K562 (cell line): ENCODE data around the gene GHSR. TPM values are rescaled to one million over a fixed set of nuclear protein-coding genes. Genes with fewer than 3 reads are reported as not detected.

ENCODE experiments used
- FOSL1 ChIP-seq: fragments of 200-800 bp; sonication (Bioruptor generic); conservative IDR thresholded peaks from 2 replicates; pipeline ENCODE4 v1.6.1; 2016; ENCODE audit warnings: missing genetic modification characterization, missing compliant biosample characterization
- JUN ChIP-seq, 2 experiments: sonication (generic) in 1 of 2; formaldehyde crosslinking in 1 of 2; IDR thresholded peaks; 2 replicates each; pipeline versions ENCODE4 v1.6.1 to v1.8.0; 2012 to 2022; ENCODE audit warnings: borderline replicate concordance in 2 of 2, mild to moderate bottlenecking in 2 of 2, improper control_type of control experiment in 1 of 2, low read depth in 1 of 2, low read length in 1 of 2, missing genetic modification reagents in 1 of 2
- JUND ChIP-seq, 2 experiments: IDR thresholded peaks; 2 replicates in 1 of 2; 3 replicates in 1 of 2; pipeline ENCODE4 v1.6.1; 2011; ENCODE audit warnings: borderline replicate concordance in 2 of 2, low read depth in 2 of 2, low read length in 2 of 2, improper control_type of control experiment in 1 of 2, missing biosample characterization in 1 of 2, missing genetic modification characterization in 1 of 2, missing genetic modification reagents in 1 of 2
- KDM1A ChIP-seq, 2 experiments: fragments of 450-650 bp; IDR thresholded peaks; 2 replicates each; pipeline ENCODE4 v1.6.1; 2016; ENCODE audit warnings: mild to moderate bottlenecking in 2 of 2
- POLR2G ChIP-seq: fragments of 200-400 bp; formaldehyde crosslinking; IDR thresholded peaks from 2 replicates; pipeline ENCODE4 v1.6.1; 2017; ENCODE audit warnings: low read depth, mild to moderate bottlenecking, antibody characterized with exemption, low read length, moderate library complexity
- polyA plus RNA-seq, 8 experiments: library from polyadenylated mRNA; depleted of rRNA in 4 of 8; stranded (reverse) in 5 of 8; unstranded in 3 of 8; fragments of >200 nt; fragmentation: Nextera tagmentation in 2 of 8; fragmentation: Illumina TruSeq in 1 of 8; extraction: Ambion mirVana in 2 of 8; extraction: Trizol in 1 of 8; gene quantifications; 2 replicates each; pipeline versions ENCODE4 v1.2.1 to v1.2.3, GENCODE V29; 2011 to 2014; ENCODE audit warnings: inconsistent platforms in 1 of 8, missing spikeins in 1 of 8
- total RNA-seq, 7 experiments: library from RNA; depleted of rRNA in 6 of 7; stranded (reverse); fragments of >200 nt in 6 of 7; fragmentation: Illumina TruSeq in 2 of 7; extraction: Trizol in 2 of 7; gene quantifications; 2 replicates each; pipeline versions ENCODE4 v1.2.1 to v1.2.3, GENCODE V29; 2011 to 2021; ENCODE audit warnings: low replicate concordance in 1 of 7
- TF ChIP-seq, protein P1 (sequence below): fragments of 450-650 bp; IDR thresholded peaks from 2 replicates; pipeline ENCODE4 v1.6.1; 2016; ENCODE audit warnings: mild to moderate bottlenecking
- TF ChIP-seq, protein P2 (sequence below), 2 experiments: fragments of 200-800 bp in 1 of 2; sonication (Bioruptor generic) in 1 of 2; sonication (generic) in 1 of 2; formaldehyde crosslinking in 1 of 2; IDR thresholded peaks in 1 of 2; conservative IDR thresholded peaks in 1 of 2; 2 replicates each; pipeline versions ENCODE4 v1.5.0 to v1.6.1; 2016 to 2020; ENCODE audit warnings: missing compliant biosample characterization in 1 of 2, missing genetic modification characterization in 1 of 2, missing genetic modification reagents in 1 of 2

Gene GHSR
- total and polyA plus RNA-seq, 9 of the 15 experiments (the other 6 are each of a cell fraction or from before 2014, with no cell fraction given): not detected

DNA sequence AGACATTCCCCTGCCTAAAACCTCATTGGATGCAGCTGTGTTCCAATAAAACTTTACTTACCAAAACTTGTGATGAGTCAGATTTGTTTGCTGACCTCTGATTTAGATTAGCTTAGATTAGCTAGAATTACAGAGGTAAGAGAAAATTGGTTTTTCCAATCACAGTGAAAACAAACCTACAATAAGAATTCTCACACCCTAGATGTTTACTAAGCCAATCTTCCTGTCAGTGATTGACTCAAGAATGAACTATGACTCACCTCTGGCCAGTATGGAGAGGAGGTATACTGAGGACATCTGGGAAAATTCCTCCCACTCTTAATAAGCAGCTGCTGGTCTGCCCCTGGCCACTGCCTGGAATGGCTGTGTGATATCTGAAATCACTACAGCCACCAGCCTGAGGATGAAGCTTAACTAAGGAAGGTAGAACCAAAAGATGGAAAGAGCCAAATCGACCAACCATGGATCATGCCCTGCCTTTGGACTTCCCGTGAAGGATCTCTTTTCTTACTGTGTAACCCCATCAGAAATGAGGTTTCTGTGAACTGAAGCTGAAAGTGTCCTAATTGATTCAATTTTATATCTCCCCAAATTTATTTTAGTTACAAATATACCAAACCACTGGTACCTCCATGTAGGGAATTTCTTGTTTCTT lies 19.0 kb upstream of the GHSR start (continued):
- TF ChIP-seq, protein P1, sequence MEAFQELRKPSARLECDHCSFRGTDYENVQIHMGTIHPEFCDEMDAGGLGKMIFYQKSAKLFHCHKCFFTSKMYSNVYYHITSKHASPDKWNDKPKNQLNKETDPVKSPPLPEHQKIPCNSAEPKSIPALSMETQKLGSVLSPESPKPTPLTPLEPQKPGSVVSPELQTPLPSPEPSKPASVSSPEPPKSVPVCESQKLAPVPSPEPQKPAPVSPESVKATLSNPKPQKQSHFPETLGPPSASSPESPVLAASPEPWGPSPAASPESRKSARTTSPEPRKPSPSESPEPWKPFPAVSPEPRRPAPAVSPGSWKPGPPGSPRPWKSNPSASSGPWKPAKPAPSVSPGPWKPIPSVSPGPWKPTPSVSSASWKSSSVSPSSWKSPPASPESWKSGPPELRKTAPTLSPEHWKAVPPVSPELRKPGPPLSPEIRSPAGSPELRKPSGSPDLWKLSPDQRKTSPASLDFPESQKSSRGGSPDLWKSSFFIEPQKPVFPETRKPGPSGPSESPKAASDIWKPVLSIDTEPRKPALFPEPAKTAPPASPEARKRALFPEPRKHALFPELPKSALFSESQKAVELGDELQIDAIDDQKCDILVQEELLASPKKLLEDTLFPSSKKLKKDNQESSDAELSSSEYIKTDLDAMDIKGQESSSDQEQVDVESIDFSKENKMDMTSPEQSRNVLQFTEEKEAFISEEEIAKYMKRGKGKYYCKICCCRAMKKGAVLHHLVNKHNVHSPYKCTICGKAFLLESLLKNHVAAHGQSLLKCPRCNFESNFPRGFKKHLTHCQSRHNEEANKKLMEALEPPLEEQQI: no peak
- TF ChIP-seq KDM1A (IDR thresholded peaks at IDR 0.05): peak; percentile 65 to 82
- peak; percentile 46 for TF ChIP-seq FOSL1 (tag)
- TF ChIP-seq, protein P2, sequence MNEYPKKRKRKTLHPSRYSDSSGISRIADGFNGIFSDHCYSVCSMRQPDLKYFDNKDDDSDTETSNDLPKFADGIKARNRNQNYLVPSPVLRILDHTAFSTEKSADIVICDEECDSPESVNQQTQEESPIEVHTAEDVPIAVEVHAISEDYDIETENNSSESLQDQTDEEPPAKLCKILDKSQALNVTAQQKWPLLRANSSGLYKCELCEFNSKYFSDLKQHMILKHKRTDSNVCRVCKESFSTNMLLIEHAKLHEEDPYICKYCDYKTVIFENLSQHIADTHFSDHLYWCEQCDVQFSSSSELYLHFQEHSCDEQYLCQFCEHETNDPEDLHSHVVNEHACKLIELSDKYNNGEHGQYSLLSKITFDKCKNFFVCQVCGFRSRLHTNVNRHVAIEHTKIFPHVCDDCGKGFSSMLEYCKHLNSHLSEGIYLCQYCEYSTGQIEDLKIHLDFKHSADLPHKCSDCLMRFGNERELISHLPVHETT (CRISPR knock-in tag; conservative IDR thresholded peaks at IDR 0.05 in 1 of 2, IDR thresholded peaks at IDR 0.05 in 1 of 2): no peak
- TF ChIP-seq JUN (IDR thresholded peaks at IDR 0.05; ENCODE audit: borderline replicate concordance, low read depth, low read length): 0 out of 2 replicates have a peak, but pooled peaks have one; percentile 51
- no peak for TF ChIP-seq JUN (CRISPR knock-in tag; IDR thresholded peaks at IDR 0.05; ENCODE audit: borderline replicate concordance)
- TF ChIP-seq POLR2G: no peak
- TF ChIP-seq JUND (IDR thresholded peaks at IDR 0.05; ENCODE audit: borderline replicate concordance, low read depth, low read length): peak; percentile 54; the same call in 1 of the 2 replicates
- peak; percentile 58; the same call in 1 of the 3 replicates for TF ChIP-seq JUND (tag; IDR thresholded peaks at IDR 0.05; ENCODE audit: borderline replicate concordance, low read depth, low read length)
